Measurements from ENCODE around the gene USP49.
"Not testable (repeated sequence)": the region's sequence is repeated elsewhere in the genome, so short reads cannot be mapped to it uniquely, and the experiment has no call there.

Gene USP49

GRCh38 chr6:41778895-41779294, 116.3 kb downstream of the USP49 start:
- DNase-seq = no peak

- DNase-seq = no peak
Measured at GRCh38 chr6:41777551-41778285, 117.5 kb downstream of the USP49 start.

GRCh38 chr6:41775293-41775882, 119.8 kb downstream of the USP49 start:
- no peak for DNase-seq

- no peak for DNase-seq
Measured at GRCh38 chr6:41774841-41775240, 120.3 kb downstream of the USP49 start.

- no peak for DNase-seq
Measured at GRCh38 chr6:41771058-41771983, 123.9 kb downstream of the USP49 start.

- no peak for DNase-seq
Measured at GRCh38 chr6:41770381-41771057, 124.7 kb downstream of the USP49 start.

- DNase-seq = no peak
Measured at GRCh38 chr6:41769376-41769775, 125.8 kb downstream of the USP49 start.

GRCh38 chr6:41768545-41769308, 126.4 kb downstream of the USP49 start:
- no peak for DNase-seq

GRCh38 chr6:41767112-41767833, 127.9 kb downstream of the USP49 start:
- DNase-seq = no peak

GRCh38 chr6:41766043-41766664, 129.0 kb downstream of the USP49 start:
- DNase-seq = not testable (repeated sequence)

- no peak for DNase-seq
Measured at GRCh38 chr6:41763470-41763869, 131.7 kb downstream of the USP49 start.

- no peak for DNase-seq
Measured at GRCh38 chr6:41759905-41760579, 135.1 kb downstream of the USP49 start.

GRCh38 chr6:41759106-41759904, 135.9 kb downstream of the USP49 start:
- DNase-seq = no peak

- no peak for DNase-seq
Measured at GRCh38 chr6:41758641-41759035, 136.5 kb downstream of the USP49 start.

- DNase-seq = no peak
Measured at GRCh38 chr6:41757931-41758640, 137.1 kb downstream of the USP49 start.

- no peak for DNase-seq
Measured at GRCh38 chr6:41757271-41757670, 137.9 kb downstream of the USP49 start.

- DNase-seq = no peak
Measured at GRCh38 chr6:41756354-41756753, 138.8 kb downstream of the USP49 start.

- DNase-seq = no peak
Measured at GRCh38 chr6:41755895-41756294, 139.3 kb downstream of the USP49 start.

- DNase-seq = no peak
Measured at GRCh38 chr6:41750374-41750773, 144.8 kb downstream of the USP49 start.
